Activated T-helper 2 cell treated with anti-CD3 and anti-CD28 coated beads, Interferon-gamma antibody, Interleukin-2, Interleukin-4, amounts not matched to agents 10 μg/mL and 5 μg/mL and 100 μg/mL, durations not matched to agents 14 hours and 24 hours and 36 hours (primary cell): ENCODE measurements around the gene MDGA2. TPM values are rescaled to one million over a fixed set of nuclear protein-coding genes. Genes with fewer than 3 reads are reported as not detected.

Experiments
- DNase-seq: peaks from one replicate; pipeline ENCODE4 v3.0.0; 2021; ENCODE audit warnings: low spot score
- H3K27ac Mint-ChIP-seq: one replicate; pipeline ENCODE4 v1.8.0; 2021; ENCODE audit warnings: mixed read lengths
- H3K27me3 Mint-ChIP-seq: one replicate; pipeline ENCODE4 v1.8.0; 2021; ENCODE audit warnings: low read depth, mixed read lengths
- H3K36me3 Mint-ChIP-seq: one replicate; pipeline ENCODE4 v1.8.0; 2021; ENCODE audit warnings: low read depth, mixed read lengths
- H3K4me1 Mint-ChIP-seq: one replicate; pipeline ENCODE4 v1.8.0; 2021; ENCODE audit warnings: low read depth, mixed read lengths
- H3K4me3 Mint-ChIP-seq: one replicate; pipeline ENCODE4 v1.8.0; 2021; ENCODE audit warnings: low read depth, mild to moderate bottlenecking, moderate library complexity, mixed read lengths
- H3K9me3 Mint-ChIP-seq: one replicate; pipeline ENCODE4 v1.8.0; 2021; ENCODE audit warnings: mixed read lengths
- intact Hi-C: fragments of 100-400 bp; cut with micrococcal nuclease; formaldehyde crosslinking; loops from one replicate; pipeline ENCODE4 v1.15.1; 2023
- total RNA-seq: library from RNA; stranded (reverse); gene quantifications from 2 replicates; pipeline ENCODE4 v1.2.3, GENCODE V29; 2022

Gene MDGA2
- total RNA-seq, 1 donor from 2014 or later = not detected

DNA sequence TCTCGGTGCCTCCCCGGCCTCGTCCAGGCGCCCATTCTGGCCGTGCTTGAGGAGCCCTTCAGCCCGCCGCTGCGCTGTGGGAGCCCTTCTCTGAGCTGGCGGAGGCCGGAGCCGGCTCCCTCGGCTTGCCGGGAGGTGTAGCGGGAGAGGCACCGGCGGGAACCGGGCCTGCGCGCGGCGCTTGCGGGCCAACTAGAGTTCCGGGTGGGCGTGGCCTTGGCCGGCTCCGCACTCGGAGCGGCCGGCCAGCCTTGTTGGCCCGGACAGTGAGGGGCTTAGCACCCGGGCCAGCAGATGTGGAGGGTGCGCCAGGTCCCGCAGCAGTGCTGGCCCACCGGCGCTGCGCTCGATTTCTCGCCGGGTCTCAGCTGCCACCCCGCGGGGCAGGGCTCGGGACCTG lies 855.1 kb downstream of the MDGA2 start:
- Mint-ChIP-seq H3K4me3 (no peak overlapping the region), H3K36me3 (no peaks in the 10 kb centered on the region), H3K27ac (no peak overlapping the region), H3K9me3 (peaks cover 19% of the 10 kb centered on the region), H3K4me1 (no peaks in the 10 kb centered on the region), H3K27me3 (no peaks in the 10 kb centered on the region)
- DNase-seq = no peak
- intact Hi-C loops = no loop called here

DNA sequence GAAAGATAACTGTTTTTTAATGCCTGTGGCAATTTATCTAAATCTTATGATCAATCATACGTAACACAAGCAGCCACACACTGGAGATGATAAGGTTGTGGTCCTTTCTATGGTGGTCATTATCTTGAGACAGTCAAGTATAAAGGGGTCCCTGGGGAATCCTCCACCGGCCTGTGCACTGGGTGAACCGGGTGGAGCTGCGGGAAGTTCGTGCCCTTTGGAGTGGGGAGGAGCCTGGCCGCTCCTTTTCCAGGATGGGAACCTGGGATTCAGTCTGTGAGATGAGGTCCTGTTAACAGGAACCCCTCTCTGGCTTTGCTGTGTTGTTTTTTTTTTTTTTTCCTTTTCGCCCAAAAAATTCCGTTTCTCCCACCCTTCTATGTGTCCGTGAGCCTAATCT lies 856.3 kb downstream of the MDGA2 start:
- intact Hi-C loops = no loop called here
- H3K9me3 Mint-ChIP-seq = peaks cover 23% of the 10 kb centered on the region
- H3K27ac Mint-ChIP-seq = no peak overlapping the region
- H3K4me1 Mint-ChIP-seq = no peaks in the 10 kb centered on the region
- no peaks in the 10 kb centered on the region for H3K27me3 Mint-ChIP-seq
- no peak for DNase-seq
- no peak overlapping the region for H3K4me3 Mint-ChIP-seq
- H3K36me3 Mint-ChIP-seq = no peaks in the 10 kb centered on the region

DNA sequence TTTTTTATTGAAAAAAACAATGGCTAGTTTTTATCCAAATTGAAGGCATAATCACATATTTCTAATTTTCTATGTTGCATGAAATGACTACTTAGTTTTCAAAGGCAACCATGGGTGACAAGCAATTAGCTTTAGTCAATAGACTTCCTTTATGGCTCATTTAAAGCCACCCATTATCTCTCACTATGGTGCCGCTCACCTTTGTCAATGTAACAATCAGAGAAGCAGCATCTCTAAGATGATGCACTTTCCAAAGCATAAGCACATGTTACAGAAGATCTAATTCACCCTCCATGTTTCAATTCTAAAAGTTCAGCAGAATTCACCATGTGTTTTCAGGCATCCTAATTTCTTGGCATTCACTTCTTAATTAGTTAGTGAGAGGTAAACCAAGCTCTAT lies 857.3 kb downstream of the MDGA2 start:
- Mint-ChIP-seq H3K27ac (no peak overlapping the region), H3K36me3 (no peaks in the 10 kb centered on the region), H3K27me3 (no peaks in the 10 kb centered on the region), H3K9me3 (peaks cover 30% of the 10 kb centered on the region), H3K4me1 (no peaks in the 10 kb centered on the region), H3K4me3 (no peak overlapping the region)
- intact Hi-C loops = no loop called here
- no peak for DNase-seq

DNA sequence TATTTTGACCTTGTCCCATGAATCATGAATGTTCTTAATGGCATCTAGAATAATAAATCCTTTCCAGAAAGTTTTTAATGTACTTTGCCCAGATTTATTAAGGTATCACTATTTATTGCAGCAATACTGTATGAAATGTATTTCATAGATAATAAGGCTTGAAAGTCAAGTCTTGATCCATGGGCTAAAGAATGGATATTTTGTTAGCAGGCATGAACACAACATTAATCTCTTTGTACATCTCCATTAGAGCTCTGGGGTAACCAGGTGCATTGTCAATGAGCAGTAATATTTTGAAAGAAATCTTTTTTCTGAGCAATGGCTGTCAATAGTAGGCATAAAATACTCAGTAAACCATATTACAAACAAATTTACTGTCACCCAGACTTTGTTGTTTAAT lies 882.3 kb downstream of the MDGA2 start:
- H3K27ac Mint-ChIP-seq = no peak overlapping the region
- intact Hi-C loops = no loop called here
- H3K36me3 Mint-ChIP-seq = no peaks in the 10 kb centered on the region
- no peak overlapping the region for H3K4me3 Mint-ChIP-seq
- H3K27me3 Mint-ChIP-seq = no peaks in the 10 kb centered on the region
- DNase-seq = no peak
- no peaks in the 10 kb centered on the region for H3K4me1 Mint-ChIP-seq
- peaks cover 33% of the 10 kb centered on the region for H3K9me3 Mint-ChIP-seq
